ENCODE data around the gene LIMS4.
"Not testable (repeated sequence)": the region's sequence is repeated elsewhere in the genome, so short reads cannot be mapped to it uniquely, and the experiment has no call there.

The LIMS4 gene

DNA sequence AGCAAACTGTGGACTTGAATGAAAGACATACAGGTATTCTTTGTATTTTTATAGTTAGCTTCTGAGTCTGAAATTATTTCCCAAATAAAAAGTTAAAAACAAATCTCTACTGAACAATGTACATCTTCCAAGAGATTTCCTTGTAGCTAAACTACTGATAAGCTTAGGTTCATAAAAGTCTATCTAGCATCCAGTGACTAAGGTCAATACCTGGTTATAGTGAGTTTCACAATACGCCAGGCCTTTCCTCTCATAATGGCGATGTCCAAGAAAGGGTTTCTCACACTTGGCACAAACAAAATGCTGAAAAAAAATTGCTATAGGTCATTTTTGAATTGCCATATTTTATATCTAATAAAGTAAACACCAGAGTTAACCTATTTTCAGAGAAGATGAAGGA, 21.7 kb downstream of the LIMS4 start:
- DNase-seq (ENCODE audit: low read depth, low spot score), result not testable (repeated sequence)

DNA sequence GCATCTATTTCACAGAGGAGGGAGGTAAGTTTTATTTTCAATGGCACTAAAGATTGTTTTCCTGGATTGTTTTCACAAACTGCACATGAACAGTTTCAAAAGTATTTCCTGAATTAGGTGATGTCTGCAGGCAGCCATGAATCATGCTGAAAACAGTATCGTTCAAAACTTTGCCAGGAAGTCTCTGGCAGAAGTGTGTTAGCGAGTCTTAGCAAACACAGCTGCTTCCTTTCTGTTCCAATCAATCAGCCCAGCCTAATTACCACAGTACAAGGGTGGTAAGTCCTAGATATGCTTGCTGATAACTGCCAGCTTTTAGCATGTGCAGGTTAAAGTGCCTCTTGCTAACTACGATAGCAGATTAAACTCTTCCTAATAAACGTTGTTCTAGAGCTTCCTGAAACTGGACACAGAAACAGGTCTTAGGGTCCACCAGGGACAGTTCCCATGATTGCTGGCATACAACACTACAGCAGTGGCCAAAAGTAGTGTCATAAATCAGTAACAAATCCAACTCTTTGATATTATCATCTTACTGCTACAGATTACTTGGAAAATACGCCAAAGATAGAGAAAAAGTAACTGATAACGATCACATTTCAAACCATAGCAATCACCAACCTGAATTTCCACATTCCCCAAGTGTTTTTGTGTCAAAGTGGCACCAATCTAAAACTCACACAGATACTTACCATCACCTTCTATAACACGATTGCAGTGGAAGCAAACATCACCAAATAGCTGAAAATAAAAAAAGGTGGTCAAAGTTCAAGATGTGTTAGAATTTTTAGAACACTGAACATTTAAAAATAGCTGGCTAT, 23.3 kb downstream of the LIMS4 start:
- DNase-seq (ENCODE audit: low read depth, low spot score), result not testable (repeated sequence)

DNA sequence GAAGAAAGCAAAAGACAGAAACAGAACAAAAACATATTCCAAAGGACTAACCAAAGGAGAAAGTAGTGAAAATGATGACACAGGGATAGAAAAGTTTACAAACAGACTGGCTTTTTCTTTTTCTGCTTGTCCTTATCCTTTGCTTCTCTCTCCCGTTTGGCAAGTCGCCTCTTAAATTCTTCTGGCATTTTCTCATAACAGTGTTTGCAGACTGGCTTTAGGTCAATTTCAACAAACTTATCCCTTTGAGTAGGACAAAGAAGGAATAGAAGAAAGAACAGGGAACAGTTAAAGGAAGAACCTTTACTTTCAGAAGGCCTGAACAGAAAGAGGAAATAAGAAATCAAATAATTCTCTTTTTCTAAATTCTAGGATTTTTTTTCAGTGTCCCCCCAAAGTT, 26.0 kb downstream of the LIMS4 start:
- not testable (repeated sequence) for DNase-seq (ENCODE audit: low read depth, low spot score)

DNA sequence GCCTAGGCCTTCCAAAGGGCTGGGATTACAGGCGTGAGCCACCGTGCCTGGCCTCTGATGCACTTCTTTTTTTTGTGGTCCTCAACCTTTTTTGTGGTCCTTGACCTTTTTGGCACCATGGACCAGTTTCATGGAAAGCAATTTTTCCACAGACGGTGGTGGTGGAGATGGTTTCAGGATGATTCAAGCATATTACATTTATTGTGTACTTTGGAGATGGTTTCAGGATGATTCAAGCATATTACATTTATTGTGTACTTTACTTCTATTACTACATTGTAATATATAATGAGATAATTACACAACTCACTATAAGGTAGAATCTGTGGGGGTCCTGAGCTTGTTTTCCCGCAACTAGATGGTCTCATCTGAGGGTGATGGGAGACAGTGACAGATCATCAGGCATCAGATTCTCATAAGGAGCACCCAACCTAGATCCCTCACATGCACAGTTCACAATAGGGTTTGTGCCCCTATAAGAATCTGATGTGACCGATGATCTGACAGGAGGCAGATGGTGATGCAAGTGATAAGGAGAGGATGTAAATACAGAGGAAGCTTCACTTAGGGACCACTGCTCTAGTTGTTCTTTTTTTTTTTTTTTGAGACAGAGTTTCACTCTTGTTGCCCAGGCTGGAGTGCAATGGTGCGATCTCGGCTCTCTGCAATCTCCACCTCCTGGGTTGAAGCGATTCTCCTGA, 29.2 kb downstream of the LIMS4 start:
- not testable (repeated sequence) for DNase-seq (ENCODE audit: low read depth, low spot score)

DNA sequence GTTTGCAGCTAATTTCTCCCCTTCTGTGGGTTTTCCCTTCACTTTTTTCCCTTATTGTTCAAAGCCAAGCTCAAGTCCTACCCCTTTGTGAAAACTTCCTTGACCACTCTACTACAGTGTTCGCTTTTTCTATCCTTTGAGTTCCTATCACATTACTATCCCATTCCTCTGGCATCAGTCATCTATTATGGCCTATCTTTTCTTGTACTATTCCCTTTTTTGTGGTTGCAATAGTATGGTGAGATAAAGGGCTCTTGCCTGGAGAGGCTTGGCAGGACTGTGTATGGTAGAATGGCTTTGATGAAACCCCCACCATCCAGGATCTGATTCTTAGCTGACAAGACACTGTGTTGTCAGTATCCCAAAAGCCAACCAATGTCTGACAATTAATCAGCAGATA, 30.7 kb downstream of the LIMS4 start:
- DNase-seq (ENCODE audit: low read depth, low spot score), result not testable (repeated sequence)

DNA sequence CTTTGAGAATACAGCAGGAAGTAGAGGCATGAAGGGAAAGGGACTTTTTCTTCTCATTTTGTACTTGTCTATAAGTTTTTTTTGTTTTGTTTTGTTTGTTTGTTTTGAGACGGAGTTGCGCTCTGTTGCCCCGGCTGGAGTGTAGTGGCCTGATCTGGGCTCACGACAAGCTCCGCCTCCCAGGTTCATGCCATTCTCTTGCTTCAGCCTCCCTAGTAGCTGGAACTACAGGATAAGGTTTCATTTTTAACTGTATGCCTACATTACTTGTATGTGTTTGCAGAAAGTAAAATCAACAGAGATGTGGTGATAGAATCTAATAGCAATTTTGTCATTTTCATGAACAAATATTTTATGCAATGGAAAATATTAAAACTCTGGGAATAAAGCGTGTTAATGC, 38.1 kb downstream of the LIMS4 start:
- DNase-seq (ENCODE audit: low read depth, low spot score), result not testable (repeated sequence)

DNA sequence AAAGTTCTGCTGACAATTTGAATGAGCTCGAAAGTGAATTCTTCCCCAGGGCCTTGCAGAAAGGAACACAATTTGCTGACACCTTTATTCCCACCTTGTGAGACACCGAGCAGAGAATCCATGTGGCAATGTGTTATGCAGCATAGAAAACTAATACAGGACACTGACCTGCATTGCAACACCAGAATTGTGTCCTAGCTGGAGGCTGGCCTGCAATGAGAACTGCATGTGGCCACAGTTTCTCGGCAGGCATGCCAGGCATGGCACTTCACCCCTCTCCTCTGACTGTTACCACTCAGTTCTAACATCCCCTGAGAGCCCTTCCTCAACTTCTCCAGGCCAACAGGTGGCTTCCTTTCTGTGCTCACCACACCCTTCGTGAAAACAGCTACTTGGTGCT, 46.9 kb downstream of the LIMS4 start:
- not testable (repeated sequence) for DNase-seq (ENCODE audit: low read depth, low spot score)

DNA sequence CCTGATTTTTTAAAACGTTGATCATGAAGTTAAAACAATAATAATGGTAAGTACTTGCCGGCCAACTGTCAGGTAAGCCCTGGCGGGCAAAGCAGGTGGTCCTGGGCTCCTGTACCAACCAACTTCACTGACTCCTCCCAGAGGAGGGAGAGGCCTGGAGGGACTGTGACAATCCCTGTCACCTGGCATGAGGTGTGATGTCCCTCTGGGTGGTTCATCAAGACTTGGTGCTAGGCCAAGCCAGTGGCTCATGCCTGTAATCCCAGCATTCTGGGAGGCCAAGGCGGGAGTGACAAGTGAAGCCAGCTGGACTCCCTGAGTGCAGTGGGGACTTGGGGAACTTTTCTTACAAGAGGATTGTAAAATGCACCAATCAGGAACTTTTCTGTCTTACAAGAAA, 48.2 kb downstream of the LIMS4 start:
- not testable (repeated sequence) for DNase-seq (ENCODE audit: low read depth, low spot score)

DNA sequence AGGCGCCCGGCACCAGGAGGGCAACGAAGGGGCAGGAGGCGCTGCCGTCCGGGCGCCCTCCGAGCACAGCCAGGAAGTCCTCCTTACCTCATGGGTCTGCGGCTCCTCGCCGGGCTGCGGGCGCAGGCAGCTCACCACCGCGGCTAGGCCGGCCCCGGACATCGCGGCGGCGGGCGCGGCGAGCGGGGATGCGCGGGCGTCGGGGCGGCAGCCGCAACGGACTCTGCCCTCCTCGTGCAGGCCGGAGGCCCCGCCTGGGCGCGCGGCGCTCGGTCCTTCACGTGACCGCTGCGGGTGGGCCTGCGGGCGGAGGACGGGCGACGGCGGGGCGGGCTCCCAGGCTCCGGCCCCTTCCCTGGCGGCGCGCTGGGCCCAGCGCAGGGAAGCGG, 49.0 kb downstream of the LIMS4 start:
- DNase-seq (ENCODE audit: low read depth, low spot score), result not testable (repeated sequence)

DNA sequence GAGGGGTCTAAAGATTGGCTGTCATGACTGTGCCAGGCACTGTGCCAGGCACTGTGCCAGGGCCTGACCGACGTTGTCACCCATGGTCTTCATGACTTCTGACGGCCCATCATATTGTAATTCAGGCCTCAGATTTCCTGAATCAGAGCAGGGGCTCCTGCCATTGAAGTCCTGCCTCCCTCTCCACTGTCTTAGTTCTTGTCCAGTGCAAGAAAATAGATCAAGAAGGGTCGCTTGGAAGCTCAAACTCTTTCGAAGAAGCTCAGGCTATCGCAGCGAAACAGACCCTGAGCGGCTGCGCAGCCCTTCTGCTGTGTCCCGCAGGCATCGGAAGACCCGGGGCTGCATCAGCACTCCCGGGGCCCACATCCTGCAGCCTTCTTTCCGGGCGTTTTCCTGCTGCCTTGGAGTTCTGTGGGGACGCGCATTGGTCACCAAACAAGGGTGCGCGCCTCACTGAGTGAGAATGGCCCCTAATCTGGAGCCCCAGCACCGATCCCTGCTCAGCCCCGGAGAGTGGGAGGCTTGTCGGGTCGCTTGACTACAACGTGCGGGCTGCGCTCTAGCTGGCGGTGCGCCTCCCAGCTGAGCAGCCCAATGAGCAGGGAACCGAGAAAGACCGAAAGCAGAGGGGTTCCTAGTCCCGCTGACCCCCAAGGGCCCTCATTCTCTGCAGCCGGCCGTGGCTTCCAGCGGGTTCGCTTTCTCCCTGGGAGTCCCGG, 49.6 kb downstream of the LIMS4 start:
- not testable (repeated sequence) for DNase-seq (ENCODE audit: low read depth, low spot score)

DNA sequence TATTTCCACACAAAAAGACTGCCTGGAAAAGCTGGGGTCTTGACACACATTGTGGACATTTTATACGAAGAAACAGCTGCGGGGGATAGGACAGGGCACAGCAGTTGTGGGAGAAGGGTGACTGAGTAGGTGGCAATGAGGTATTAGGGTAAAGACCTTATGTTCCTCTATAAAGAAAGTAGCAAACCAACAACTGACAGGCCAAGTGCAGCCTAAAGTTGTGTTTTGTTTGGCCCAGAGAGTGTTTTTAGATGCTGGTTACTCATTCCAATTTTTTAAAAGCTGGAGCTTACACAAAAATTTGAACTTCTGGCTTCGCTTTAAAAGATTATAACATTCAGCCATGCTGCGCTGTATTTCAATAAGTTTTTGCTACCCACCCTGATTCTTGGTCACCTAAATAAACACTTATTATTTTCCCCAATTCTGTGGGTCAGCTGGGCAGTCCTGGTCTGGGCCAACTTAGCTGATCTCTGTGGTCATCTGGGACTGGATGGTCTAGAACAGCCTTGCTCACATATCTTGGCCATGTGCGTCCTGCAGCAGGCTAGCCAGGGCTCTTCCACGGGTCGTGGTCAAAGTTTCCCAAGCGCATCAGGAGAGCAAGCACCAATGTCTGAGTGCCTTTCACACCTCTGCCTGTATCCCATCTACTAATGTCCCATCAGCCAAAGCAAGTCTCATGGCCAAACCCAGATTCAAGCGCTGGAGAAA, 51.8 kb downstream of the LIMS4 start:
- not testable (repeated sequence) for DNase-seq (ENCODE audit: low read depth, low spot score)

DNA sequence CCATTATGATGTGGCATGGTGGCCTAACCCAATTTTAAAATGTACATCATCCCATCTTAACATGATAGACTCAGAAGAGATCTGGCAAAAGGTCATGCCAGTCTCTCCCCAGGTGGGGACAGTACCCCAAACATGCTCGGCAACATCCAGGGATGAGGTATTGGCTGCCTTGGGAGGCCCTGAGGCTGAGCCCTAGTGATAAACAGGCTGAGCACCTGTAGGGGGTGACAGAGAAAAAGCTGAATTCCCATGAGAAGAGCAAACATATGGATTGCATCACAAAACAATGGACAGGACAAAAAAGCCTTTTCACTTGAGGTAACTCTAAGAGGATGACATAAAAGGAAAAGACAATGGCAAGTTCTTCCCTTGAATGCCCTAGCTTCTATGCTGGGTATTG, 65.5 kb downstream of the LIMS4 start:
- not testable (repeated sequence) for DNase-seq (ENCODE audit: low read depth, low spot score)

DNA sequence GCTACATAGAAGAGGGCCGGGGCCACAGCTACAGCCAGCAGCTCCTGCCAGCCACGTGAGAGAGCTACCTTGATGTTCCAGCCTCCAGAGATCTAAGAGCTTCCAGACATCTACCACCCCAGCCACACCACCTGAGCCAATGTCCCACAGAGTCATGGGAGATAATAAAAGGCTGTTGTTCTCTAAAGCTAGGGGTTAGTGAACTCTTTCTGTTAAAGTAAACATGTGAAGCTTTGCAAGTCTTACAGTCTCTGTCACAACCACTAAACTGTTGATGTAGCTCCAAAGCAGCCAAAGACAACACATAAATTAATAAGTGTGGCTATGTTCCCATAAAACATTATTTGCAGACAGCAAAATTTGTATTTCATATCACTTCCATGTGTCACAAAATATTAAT, 67.6 kb downstream of the LIMS4 start:
- DNase-seq (ENCODE audit: low read depth, low spot score), result not testable (repeated sequence)

DNA sequence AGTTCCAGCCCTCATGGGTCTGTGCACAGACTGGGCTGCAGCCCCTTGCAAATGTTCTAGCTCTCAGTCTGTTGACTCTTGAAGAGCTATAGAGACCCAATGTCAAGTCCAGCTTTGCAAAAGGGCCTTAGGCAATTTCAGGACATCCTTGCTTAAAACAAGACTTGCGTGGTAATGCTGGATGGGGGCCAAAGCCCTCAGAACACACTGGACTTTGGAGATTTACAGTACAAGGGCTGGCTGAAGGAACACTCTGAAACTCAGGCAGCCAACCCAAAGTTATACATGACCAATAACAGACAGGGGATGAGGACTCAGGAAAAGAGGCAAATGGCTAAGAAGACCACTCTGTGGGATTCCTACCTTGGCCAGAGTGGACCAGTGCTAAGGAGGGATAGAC, 68.4 kb downstream of the LIMS4 start:
- not testable (repeated sequence) for DNase-seq (ENCODE audit: low read depth, low spot score)

DNA sequence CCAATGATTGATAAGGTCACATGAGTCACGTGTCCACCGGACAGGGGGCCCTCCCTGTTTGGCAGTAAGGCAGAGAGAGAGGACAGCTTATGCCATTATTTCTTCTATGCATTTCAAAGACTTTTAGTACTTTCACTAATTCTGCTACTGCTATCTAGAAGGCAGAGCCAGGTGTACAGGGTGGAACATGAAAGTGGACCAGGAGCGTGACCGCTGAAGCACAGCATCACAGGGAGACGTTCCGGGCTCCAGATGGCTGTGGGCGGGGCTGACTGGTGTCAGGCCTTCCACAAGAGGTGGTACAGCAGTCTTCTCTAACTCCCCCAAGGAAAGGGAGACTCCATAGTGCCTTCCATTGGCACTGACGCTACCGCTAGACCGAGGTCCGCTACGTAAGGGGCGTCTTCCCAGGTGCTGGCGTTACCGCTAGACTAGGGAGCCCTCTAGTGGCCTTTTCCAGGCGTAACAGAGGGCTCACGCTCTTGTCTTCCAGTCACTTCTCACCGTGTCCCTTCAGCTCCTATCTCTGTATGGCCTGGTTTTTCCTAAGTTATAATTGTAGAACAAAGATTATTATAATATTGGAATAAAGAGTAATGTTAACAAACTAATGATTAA, 71.5 kb downstream of the LIMS4 start:
- not testable (repeated sequence) for DNase-seq (ENCODE audit: low read depth, low spot score)

DNA sequence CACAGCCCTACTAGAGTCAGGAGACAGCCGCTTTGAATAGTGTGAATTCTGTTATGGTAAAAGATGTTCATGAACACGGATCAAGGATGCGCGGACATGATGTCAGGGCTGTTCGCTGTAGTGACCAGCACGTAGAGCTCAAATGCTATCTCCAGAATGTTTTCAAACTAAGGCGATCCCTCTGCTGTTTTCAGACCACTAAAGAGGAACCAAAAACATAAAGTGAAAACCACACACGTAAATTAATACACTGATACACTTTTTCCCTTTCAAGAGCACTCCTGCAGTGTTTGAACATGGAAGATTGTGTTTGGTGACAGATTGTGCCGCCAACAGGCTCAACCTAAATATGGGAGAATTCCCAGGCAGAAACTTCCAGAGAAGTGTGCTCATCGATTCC, 73.2 kb downstream of the LIMS4 start:
- DNase-seq (ENCODE audit: low read depth, low spot score), result not testable (repeated sequence)

DNA sequence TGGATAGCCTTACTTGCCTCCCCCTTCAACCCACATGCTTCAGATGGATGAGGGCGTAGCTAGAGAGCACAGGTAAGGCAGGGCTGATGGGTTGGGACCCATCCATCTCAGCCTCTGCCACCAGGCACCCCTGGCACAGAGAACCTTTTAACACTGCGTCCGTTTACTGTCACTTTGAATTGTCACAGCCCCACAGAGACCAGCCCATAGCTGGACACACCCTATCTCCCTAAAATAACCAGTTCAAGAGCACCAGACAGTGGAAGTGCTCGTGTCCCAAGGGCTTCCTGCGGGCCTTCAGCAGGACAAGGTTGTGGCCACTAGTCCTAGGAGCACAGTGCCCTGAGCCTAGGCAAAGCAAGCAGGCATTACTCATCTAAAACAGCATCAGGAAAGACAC, 76.6 kb downstream of the LIMS4 start:
- DNase-seq (ENCODE audit: low read depth, low spot score), result not testable (repeated sequence)
